SH-SY5Y (cell line): ENCODE measurements around the gene IZUMO1.

Source experiments
- GATA2 ChIP-seq: IDR thresholded peaks from 2 replicates; pipeline ENCODE4 v1.6.1; 2011; ENCODE audit warnings: mild to moderate bottlenecking, low read depth, low read length
- GATA3 ChIP-seq: IDR thresholded peaks from 2 replicates; pipeline ENCODE4 v1.6.1; 2011; ENCODE audit warnings: low read depth, mild to moderate bottlenecking, low read length, moderate library complexity

- TF ChIP-seq GATA2 (no peak), GATA3 (no peak)
Observed at GRCh38 chr19:48742096-48742495, 4.6 kb downstream of the IZUMO1 start.
